Central memory CD8-positive, alpha-beta T cell (primary cell): ENCODE results near the gene CD44.

Experiments
- ATAC-seq: fragments of 150-1000 bp; cut with Tn5 transposase; replicated peaks from 2 replicates; pipeline ENCODE4 v1.10.0; 2022; ENCODE audit warnings: mild to moderate bottlenecking, moderate FRiP score, moderate number of reproducible peaks; ENCODE audit not compliant: poor library complexity, severe bottlenecking; ENCODE audit errors: extremely low read depth
- DNase-seq, 2 donors: peaks; one replicate each; pipeline ENCODE4 v3.0.0; 2021; ENCODE audit warnings: low spot score in 2 of 2
- H3K27ac Mint-ChIP-seq: one replicate; pipeline ENCODE4 v1.8.0; 2022; ENCODE audit warnings: low read depth, mild to moderate bottlenecking, moderate library complexity, mixed read lengths
- H3K27me3 Mint-ChIP-seq: one replicate; pipeline ENCODE4 v1.8.0; 2022; ENCODE audit warnings: mixed read lengths
- H3K36me3 Mint-ChIP-seq: one replicate; pipeline ENCODE4 v1.8.0; 2022; ENCODE audit warnings: mild to moderate bottlenecking, moderate library complexity, mixed read lengths; ENCODE audit not compliant: insufficient read depth
- H3K4me1 Mint-ChIP-seq: one replicate; pipeline ENCODE4 v1.8.0; 2022; ENCODE audit warnings: mixed read lengths
- H3K4me3 Mint-ChIP-seq: one replicate; pipeline ENCODE4 v1.8.0; 2022; ENCODE audit warnings: mild to moderate bottlenecking, moderate library complexity, mixed read lengths
- H3K9me3 Mint-ChIP-seq: one replicate; pipeline ENCODE4 v1.8.0; 2022; ENCODE audit warnings: mixed read lengths

CD44 gene

GRCh38 chr11:35116245-35116644 lies 22.7 kb upstream of the CD44 start:
- ATAC-seq (no peak), DNase-seq (no peak)
- H3K4me3 Mint-ChIP-seq = no peak overlapping the region
- peaks cover 43% of the 10 kb centered on the region for H3K4me1 Mint-ChIP-seq
- no peak overlapping the region for H3K27ac Mint-ChIP-seq
- no peaks in the 10 kb centered on the region for H3K36me3 Mint-ChIP-seq
- no peaks in the 10 kb centered on the region for H3K9me3 Mint-ChIP-seq
- no peaks in the 10 kb centered on the region for H3K27me3 Mint-ChIP-seq

- peaks cover 43% of the 10 kb centered on the region for H3K4me1 Mint-ChIP-seq
- H3K4me3 Mint-ChIP-seq = no peak overlapping the region
- no peaks in the 10 kb centered on the region for H3K27me3 Mint-ChIP-seq
- H3K36me3 Mint-ChIP-seq = no peaks in the 10 kb centered on the region
- H3K9me3 Mint-ChIP-seq = no peaks in the 10 kb centered on the region
- ATAC-seq = no peak
- H3K27ac Mint-ChIP-seq = no peak overlapping the region
- no peak for DNase-seq
These were observed 22.0 kb upstream of the CD44 start for GRCh38 chr11:35116762-35117640.

- Mint-ChIP-seq H3K9me3 (no peaks in the 10 kb centered on the region), H3K4me1 (peaks cover 47% of the 10 kb centered on the region), H3K4me3 (no peak overlapping the region), H3K27me3 (no peaks in the 10 kb centered on the region), H3K36me3 (no peaks in the 10 kb centered on the region), H3K27ac (peak overlapping the region; percentile 4)
- ATAC-seq = no peak
- DNase-seq = no peak
These were observed 20.1 kb upstream of the CD44 start for GRCh38 chr11:35118906-35119305.

- ATAC-seq (no peak), DNase-seq (no peak)
- Mint-ChIP-seq H3K36me3 (no peaks in the 10 kb centered on the region), H3K27ac (no peak overlapping the region), H3K4me3 (no peak overlapping the region), H3K9me3 (no peaks in the 10 kb centered on the region), H3K4me1 (peaks cover 62% of the 10 kb centered on the region), H3K27me3 (no peaks in the 10 kb centered on the region)
These were observed 17.6 kb upstream of the CD44 start for GRCh38 chr11:35121326-35121865.

- H3K9me3 Mint-ChIP-seq = no peaks in the 10 kb centered on the region
- no peaks in the 10 kb centered on the region for H3K27me3 Mint-ChIP-seq
- peak overlapping the region; percentile 69 for H3K27ac Mint-ChIP-seq
- DNase-seq = no peak
- H3K4me1 Mint-ChIP-seq = peaks cover 69% of the 10 kb centered on the region
- ATAC-seq = peak; percentile 85
- no peaks in the 10 kb centered on the region for H3K36me3 Mint-ChIP-seq
- peak overlapping the region; percentile 36 for H3K4me3 Mint-ChIP-seq
These were observed 16.7 kb upstream of the CD44 start for GRCh38 chr11:35122308-35122707.

GRCh38 chr11:35126000-35126878 lies 12.7 kb upstream of the CD44 start:
- no peaks in the 10 kb centered on the region for H3K36me3 Mint-ChIP-seq
- H3K4me1 Mint-ChIP-seq = peaks cover 51% of the 10 kb centered on the region
- peak overlapping the region; percentile 87 for H3K27ac Mint-ChIP-seq
- no peaks in the 10 kb centered on the region for H3K9me3 Mint-ChIP-seq
- no peaks in the 10 kb centered on the region for H3K27me3 Mint-ChIP-seq
- DNase-seq (no peak), ATAC-seq (no peak)
- peak overlapping the region; percentile 47 for H3K4me3 Mint-ChIP-seq

GRCh38 chr11:35126879-35127581 lies 11.9 kb upstream of the CD44 start:
- ATAC-seq = no peak
- peak overlapping the region; percentile 47 for H3K4me3 Mint-ChIP-seq
- peaks cover 51% of the 10 kb centered on the region for H3K4me1 Mint-ChIP-seq

GRCh38 chr11:35127619-35128018 lies 11.4 kb upstream of the CD44 start:
- H3K4me1 Mint-ChIP-seq = peaks cover 48% of the 10 kb centered on the region
- H3K27ac Mint-ChIP-seq = no peak overlapping the region
- DNase-seq (no peak), ATAC-seq (no peak)
- H3K27me3 Mint-ChIP-seq = no peaks in the 10 kb centered on the region
- H3K36me3 Mint-ChIP-seq = no peaks in the 10 kb centered on the region
- no peak overlapping the region for H3K4me3 Mint-ChIP-seq
- no peaks in the 10 kb centered on the region for H3K9me3 Mint-ChIP-seq

More at GRCh38 chr11:35126879-35127581, 11.9 kb upstream of the CD44 start:
- H3K36me3 Mint-ChIP-seq = no peaks in the 10 kb centered on the region
- H3K9me3 Mint-ChIP-seq = no peaks in the 10 kb centered on the region
- H3K27me3 Mint-ChIP-seq = no peaks in the 10 kb centered on the region
- H3K27ac Mint-ChIP-seq = peak overlapping the region; percentile 87
- DNase-seq = no peak

GRCh38 chr11:35131094-35131493 lies 7.9 kb upstream of the CD44 start:
- DNase-seq (no peak), ATAC-seq (no peak)
- no peaks in the 10 kb centered on the region for H3K27me3 Mint-ChIP-seq
- H3K9me3 Mint-ChIP-seq = no peaks in the 10 kb centered on the region
- no peaks in the 10 kb centered on the region for H3K36me3 Mint-ChIP-seq
- no peak overlapping the region for H3K4me3 Mint-ChIP-seq
- H3K27ac Mint-ChIP-seq = peak overlapping the region; percentile 17
- peaks cover 35% of the 10 kb centered on the region for H3K4me1 Mint-ChIP-seq

GRCh38 chr11:35131886-35132285 lies 7.1 kb upstream of the CD44 start:
- H3K27ac Mint-ChIP-seq = peak overlapping the region; percentile 17
- no peak overlapping the region for H3K4me3 Mint-ChIP-seq
- no peak for ATAC-seq
- peaks cover 27% of the 10 kb centered on the region for H3K4me1 Mint-ChIP-seq
- H3K9me3 Mint-ChIP-seq = no peaks in the 10 kb centered on the region
- no peaks in the 10 kb centered on the region for H3K36me3 Mint-ChIP-seq
- H3K27me3 Mint-ChIP-seq = no peaks in the 10 kb centered on the region
- DNase-seq = no peak

GRCh38 chr11:35133656-35134055 lies 5.3 kb upstream of the CD44 start:
- no peak overlapping the region for H3K27ac Mint-ChIP-seq
- peaks cover 3% of the 10 kb centered on the region for H3K36me3 Mint-ChIP-seq
- ATAC-seq (no peak), DNase-seq (no peak)
- H3K4me3 Mint-ChIP-seq = no peak overlapping the region
- no peaks in the 10 kb centered on the region for H3K27me3 Mint-ChIP-seq
- peaks cover 35% of the 10 kb centered on the region for H3K4me1 Mint-ChIP-seq
- no peaks in the 10 kb centered on the region for H3K9me3 Mint-ChIP-seq
